PC-3 (cell line): ENCODE results near the gene THRB. TPM values are rescaled to one million over a fixed set of nuclear protein-coding genes. Genes with fewer than 3 reads are reported as not detected.

ENCODE experiments used
- ATAC-seq: fragments of 200-7000 bp; cut with Tn5 transposase; 2 replicates; pipeline ENCODE4 v1.9.1; 2020; ENCODE audit warnings: mild to moderate bottlenecking, moderate library complexity
- BruUV-seq: library from RNA; stranded (reverse); fragments of 400-500 nt; replicated peaks from 2 replicates; lab custom pipeline; 2021; lab: Mats Ljungman, UMichigan
- CTCF ChIA-PET: fragments of 300-600 bp; sonication (Branson Sonifier 250); formaldehyde crosslinking; loops from one replicate; lab custom pipeline; 2022; ENCODE audit warnings: antibody characterized with exemption; lab: Charles Lee
- POLR2A ChIA-PET: fragments of 300-600 bp; sonication (Branson Sonifier 250); formaldehyde crosslinking; loops from one replicate; lab custom pipeline; 2022; ENCODE audit warnings: antibody characterized with exemption; ENCODE audit not compliant: unreplicated experiment; lab: Charles Lee
- DNase-seq: peaks from one replicate; pipeline ENCODE4 v3.0.0-alpha.2; 2015
- H2AFZ ChIP-seq: fragments of 300-600 bp; sonication (generic); 2 replicates; pipeline ENCODE4 v1.6.0; 2016; ENCODE audit warnings: antibody characterized with exemption, low read length
- H3F3A ChIP-seq: fragments of 300-600 bp; sonication (generic); one replicate; pipeline ENCODE4 v1.6.0; 2017; ENCODE audit warnings: antibody characterized with exemption, low read length, control low read depth, mild to moderate bottlenecking; ENCODE audit not compliant: unreplicated experiment
- H3K27ac ChIP-seq: fragments of 300-600 bp; sonication (generic); 2 replicates; pipeline ENCODE4 v1.5.1; 2016; ENCODE audit warnings: mild to moderate bottlenecking, low read length
- H3K27me3 ChIP-seq: fragments of 300-600 bp; sonication (generic); 2 replicates; pipeline ENCODE4 v1.6.1; 2016; ENCODE audit warnings: low read length, mixed read lengths
- H3K36me3 ChIP-seq: fragments of 300-600 bp; sonication (generic); 2 replicates; pipeline ENCODE4 v1.6.1; 2016; ENCODE audit warnings: low read depth, mixed run types, low read length, mixed read lengths
- H3K4me1 ChIP-seq: fragments of 300-600 bp; sonication (generic); 2 replicates; pipeline ENCODE4 v1.5.1; 2016; ENCODE audit warnings: low read length; ENCODE audit not compliant: insufficient read depth
- H3K4me2 ChIP-seq: fragments of 300-600 bp; sonication (generic); 2 replicates; pipeline ENCODE4 v1.6.0; 2016; ENCODE audit warnings: low read length
- H3K4me3 ChIP-seq: fragments of 300-600 bp; sonication (generic); 2 replicates; pipeline ENCODE4 v1.5.1; 2016; ENCODE audit warnings: mild to moderate bottlenecking, low read length, mixed read lengths
- H3K79me2 ChIP-seq: fragments of 300-600 bp; sonication (generic); 2 replicates; pipeline ENCODE4 v1.6.1; 2017; ENCODE audit warnings: low read length, mixed read lengths
- H3K9ac ChIP-seq: fragments of 300-600 bp; sonication (generic); 2 replicates; pipeline ENCODE4 v1.6.0; 2016; ENCODE audit warnings: mild to moderate bottlenecking, low read length
- H3K9me2 ChIP-seq: fragments of 300-600 bp; sonication (generic); replicated peaks from 2 replicates; pipeline ENCODE4 v1.6.1; 2016; ENCODE audit warnings: mixed run types, low read length, mixed read lengths
- H3K9me3 ChIP-seq: fragments of 300-600 bp; sonication (generic); 2 replicates; pipeline ENCODE4 v1.6.1; 2016; ENCODE audit warnings: low read length, mixed read lengths
- H4K20me1 ChIP-seq: fragments of 300-600 bp; sonication (generic); 2 replicates; pipeline ENCODE4 v1.6.1; 2016; ENCODE audit warnings: low read length, mixed read lengths
- CTCF ChIP-seq: fragments of 300-600 bp; sonication (generic); conservative IDR thresholded peaks from 2 replicates; pipeline ENCODE4 v1.5.1; 2017; ENCODE audit warnings: antibody characterized with exemption, low read depth, mild to moderate bottlenecking, low read length
- EZH2 ChIP-seq: fragments of 300-600 bp; sonication (generic); IDR thresholded peaks from one replicate; pipeline ENCODE4 v1.6.1; 2017; ENCODE audit warnings: antibody characterized with exemption, mild to moderate bottlenecking, low read length; ENCODE audit not compliant: unreplicated experiment
- EZH2phosphoT487 ChIP-seq: fragments of 300-600 bp; sonication (generic); IDR thresholded peaks from 2 replicates; pipeline ENCODE4 v1.6.1; 2018; ENCODE audit warnings: mild to moderate bottlenecking, antibody characterized with exemption, low read length, borderline replicate concordance
- intact Hi-C: fragments of 100-400 bp; cut with micrococcal nuclease; formaldehyde crosslinking; loops from 2 replicates; pipeline ENCODE4 v1.9.0; 2023
- total RNA-seq: library from RNA; depleted of rRNA; stranded (reverse); fragments of >200 nt; gene quantifications from 2 replicates; pipeline ENCODE4 v1.2.3, GENCODE V29; 2014

THRB gene
- total RNA-seq, 1 experiment from 2014 or later: 9.7 TPM

- H3K4me1 ChIP-seq: peaks cover 38% of the 10 kb centered on the region
- H3K9ac ChIP-seq: no peak overlapping the region
- peaks cover 8% of the 10 kb centered on the region for H3F3A ChIP-seq
- no TSS peak for BruUV-seq
- intact Hi-C loops: loop anchor here (1.0 to 2.0 kb wide), 2 partner anchors 17 to 49 kb away; no protein-coding TSS in a partner anchor
- H3K36me3 ChIP-seq: peaks cover 4% of the 10 kb centered on the region; the same call in 1 of the 2 replicates
- no peaks in the 10 kb centered on the region for H4K20me1 ChIP-seq
- ChIA-PET CTCF (interaction anchor here (1.1 kb wide), 1 partner anchor 51 kb away, joined by 3 read pairs; no protein-coding TSS in a partner anchor), POLR2A (no interaction called here)
- H3K79me2 ChIP-seq: no peaks in the 10 kb centered on the region
- no peaks in the 10 kb centered on the region for H3K9me3 ChIP-seq
- ATAC-seq: peak; percentile 25
- no peak overlapping the region for H2AFZ ChIP-seq
- no peak for TF ChIP-seq EZH2
- TF ChIP-seq CTCF: no peak
- TF ChIP-seq EZH2phosphoT487: no peak
- H3K9me2 ChIP-seq: no peaks in the 10 kb centered on the region
- H3K27ac ChIP-seq: peak overlapping the region; percentile 78
- peak overlapping the region; percentile 79 for H3K4me2 ChIP-seq
- peak; percentile 45 for DNase-seq
- no peaks in the 10 kb centered on the region for H3K27me3 ChIP-seq
- no peak overlapping the region for H3K4me3 ChIP-seq
Observed at GRCh38 chr3:24315971-24316370, 178.7 kb downstream of the THRB start.

- no peaks in the 10 kb centered on the region for H3K79me2 ChIP-seq
- ATAC-seq: peak; percentile 21
- ChIA-PET CTCF (interaction anchor here (1.1 kb wide), 1 partner anchor 50 kb away, joined by 3 read pairs; no protein-coding TSS in a partner anchor), POLR2A (no interaction called here)
- H2AFZ ChIP-seq: no peak overlapping the region
- BruUV-seq: no TSS peak
- no peaks in the 10 kb centered on the region for H3K27me3 ChIP-seq
- no peaks in the 10 kb centered on the region for H4K20me1 ChIP-seq
- H3K9ac ChIP-seq: no peak overlapping the region
- peak overlapping the region; percentile 28 for H3K4me2 ChIP-seq
- TF ChIP-seq EZH2phosphoT487: no peak
- TF ChIP-seq CTCF: no peak
- no peak for TF ChIP-seq EZH2
- H3K36me3 ChIP-seq: peaks cover 4% of the 10 kb centered on the region; the same call in 1 of the 2 replicates
- H3F3A ChIP-seq: peaks cover 8% of the 10 kb centered on the region
- peak; percentile 54 for DNase-seq
- no peaks in the 10 kb centered on the region for H3K9me3 ChIP-seq
- H3K9me2 ChIP-seq: no peaks in the 10 kb centered on the region
- H3K4me3 ChIP-seq: no peak overlapping the region
- peak overlapping the region; percentile 78 for H3K27ac ChIP-seq
- peaks cover 38% of the 10 kb centered on the region for H3K4me1 ChIP-seq
- intact Hi-C loops: no loop called here
Observed at GRCh38 chr3:24315356-24315755, 179.3 kb downstream of the THRB start.

GRCh38 chr3:24311881-24312280 lies 182.8 kb downstream of the THRB start:
- Histone ChIP-seq H3K27me3 (no peaks in the 10 kb centered on the region), H3K4me3 (no peak overlapping the region), H3K27ac (no peak overlapping the region), H3K79me2 (no peaks in the 10 kb centered on the region), H3K4me1 (peaks cover 20% of the 10 kb centered on the region), H2AFZ (no peak overlapping the region), H4K20me1 (no peaks in the 10 kb centered on the region), H3K9me2 (no peaks in the 10 kb centered on the region), H3K9ac (no peak overlapping the region), H3K4me2 (no peak overlapping the region), H3K36me3 (no peaks in the 10 kb centered on the region), H3K9me3 (no peaks in the 10 kb centered on the region), H3F3A (no peaks in the 10 kb centered on the region)
- no peak for TF ChIP-seq EZH2phosphoT487
- no peak for TF ChIP-seq EZH2
- no peak for TF ChIP-seq CTCF
- ChIA-PET CTCF (no interaction called here), POLR2A (no interaction called here)
- intact Hi-C loops: no loop called here
- no peak for ATAC-seq
- no TSS peak for BruUV-seq
- DNase-seq: no peak
